ENCODE results near the gene C4orf50.

The C4orf50 gene

DNA sequence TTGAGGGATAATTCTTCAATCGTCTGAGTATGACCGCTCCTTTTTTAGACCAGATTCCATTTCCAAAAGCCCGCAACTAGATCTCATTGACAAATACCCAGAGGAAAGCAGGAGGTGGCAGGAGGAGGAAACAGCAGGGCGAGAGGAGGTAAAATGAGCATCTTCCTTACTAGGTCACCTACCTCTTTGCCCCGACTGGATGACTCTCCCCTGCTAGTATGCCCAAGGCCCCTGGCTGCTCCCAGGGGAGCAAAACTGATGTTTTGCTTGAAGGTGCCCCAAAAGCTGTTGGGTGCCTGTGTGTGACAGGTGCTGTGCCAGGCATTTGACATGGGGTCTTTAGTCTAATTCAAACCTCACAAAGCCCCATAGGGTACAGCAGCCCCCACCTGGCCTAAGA is 48.9 kb downstream of the C4orf50 start:
- no peak overlapping the region for H3K4me2 ChIP-seq (ENCODE audit: low read depth, low read length, poor library complexity, severe bottlenecking)
- no peak overlapping the region for H2AFZ ChIP-seq (ENCODE audit: low read length)
- no peaks in the 10 kb centered on the region for H4K20me1 ChIP-seq (ENCODE audit: insufficient read depth, low read length, poor library complexity, severe bottlenecking)
- H3K4me3 ChIP-seq (ENCODE audit: low read length, poor library complexity, severe bottlenecking), result no peak overlapping the region
- no peaks in the 10 kb centered on the region for H3K27me3 ChIP-seq (ENCODE audit: insufficient read depth, low read length, poor library complexity, severe bottlenecking)
- H3K9ac ChIP-seq (ENCODE audit: low read depth, low read length, poor library complexity, severe bottlenecking), result no peak overlapping the region
- H3F3A ChIP-seq (ENCODE audit: low read depth), result no peaks in the 10 kb centered on the region
- TF ChIP-seq EZH2phosphoT487 (IDR thresholded peaks at IDR 0.05; ENCODE audit: borderline replicate concordance), result no peak
- TF ChIP-seq, protein P1, sequence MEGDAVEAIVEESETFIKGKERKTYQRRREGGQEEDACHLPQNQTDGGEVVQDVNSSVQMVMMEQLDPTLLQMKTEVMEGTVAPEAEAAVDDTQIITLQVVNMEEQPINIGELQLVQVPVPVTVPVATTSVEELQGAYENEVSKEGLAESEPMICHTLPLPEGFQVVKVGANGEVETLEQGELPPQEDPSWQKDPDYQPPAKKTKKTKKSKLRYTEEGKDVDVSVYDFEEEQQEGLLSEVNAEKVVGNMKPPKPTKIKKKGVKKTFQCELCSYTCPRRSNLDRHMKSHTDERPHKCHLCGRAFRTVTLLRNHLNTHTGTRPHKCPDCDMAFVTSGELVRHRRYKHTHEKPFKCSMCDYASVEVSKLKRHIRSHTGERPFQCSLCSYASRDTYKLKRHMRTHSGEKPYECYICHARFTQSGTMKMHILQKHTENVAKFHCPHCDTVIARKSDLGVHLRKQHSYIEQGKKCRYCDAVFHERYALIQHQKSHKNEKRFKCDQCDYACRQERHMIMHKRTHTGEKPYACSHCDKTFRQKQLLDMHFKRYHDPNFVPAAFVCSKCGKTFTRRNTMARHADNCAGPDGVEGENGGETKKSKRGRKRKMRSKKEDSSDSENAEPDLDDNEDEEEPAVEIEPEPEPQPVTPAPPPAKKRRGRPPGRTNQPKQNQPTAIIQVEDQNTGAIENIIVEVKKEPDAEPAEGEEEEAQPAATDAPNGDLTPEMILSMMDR (conservative IDR thresholded peaks at IDR 0.05; ENCODE audit: low read length), result no peak
- H3K79me2 ChIP-seq (ENCODE audit: insufficient read depth, low read length), result no peaks in the 10 kb centered on the region
- no peaks in the 10 kb centered on the region for H3K9me2 ChIP-seq (replicated peaks; ENCODE audit: low read depth, low read length)
- H3K36me3 ChIP-seq (ENCODE audit: insufficient read depth, low read length), result no peaks in the 10 kb centered on the region
- no peaks in the 10 kb centered on the region for H3K4me1 ChIP-seq (ENCODE audit: insufficient read depth, low read length, poor library complexity, severe bottlenecking)
- no peaks in the 10 kb centered on the region; the same call in 1 of the 2 replicates for H3K9me3 ChIP-seq (ENCODE audit: insufficient read depth, low read depth, low read length)

DNA sequence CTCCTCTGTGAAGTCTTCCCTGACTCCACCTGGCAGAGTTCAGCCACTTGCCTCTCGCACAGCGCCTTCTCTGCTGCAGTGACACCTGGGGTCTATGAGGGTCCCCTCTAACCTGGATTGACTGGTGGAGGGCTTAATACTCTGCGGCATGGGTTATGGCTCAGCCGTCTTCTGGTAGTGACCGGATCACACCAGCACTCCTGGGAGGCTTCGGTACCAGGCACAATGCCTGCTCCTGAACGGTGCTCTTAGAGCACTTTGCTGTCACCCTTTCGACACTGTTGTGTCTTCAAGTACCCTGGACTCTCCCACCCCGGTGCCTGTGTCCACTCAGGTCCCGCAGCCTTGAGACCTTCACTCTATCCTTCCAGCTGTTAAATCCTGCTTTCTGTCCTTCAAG is 50.0 kb downstream of the C4orf50 start:
- Histone ChIP-seq H3K4me3 (ENCODE audit: low read length, poor library complexity, severe bottlenecking) (no peak overlapping the region), H3K9me3 (ENCODE audit: insufficient read depth, low read depth, low read length) (no peaks in the 10 kb centered on the region; the same call in 1 of the 2 replicates), H2AFZ (ENCODE audit: low read length) (no peak overlapping the region), H3K27me3 (ENCODE audit: insufficient read depth, low read length, poor library complexity, severe bottlenecking) (no peaks in the 10 kb centered on the region), H3K9ac (ENCODE audit: low read depth, low read length, poor library complexity, severe bottlenecking) (no peak overlapping the region), H3K4me1 (ENCODE audit: insufficient read depth, low read length, poor library complexity, severe bottlenecking) (no peaks in the 10 kb centered on the region), H3K79me2 (ENCODE audit: insufficient read depth, low read length) (no peaks in the 10 kb centered on the region), H3K9me2 (replicated peaks; ENCODE audit: low read depth, low read length) (no peaks in the 10 kb centered on the region), H3K36me3 (ENCODE audit: insufficient read depth, low read length) (no peaks in the 10 kb centered on the region), H4K20me1 (ENCODE audit: insufficient read depth, low read length, poor library complexity, severe bottlenecking) (no peaks in the 10 kb centered on the region), H3K4me2 (ENCODE audit: low read depth, low read length, poor library complexity, severe bottlenecking) (no peak overlapping the region), H3F3A (ENCODE audit: low read depth) (no peaks in the 10 kb centered on the region)
- TF ChIP-seq, protein P1 (conservative IDR thresholded peaks at IDR 0.05; ENCODE audit: low read length), result no peak

DNA sequence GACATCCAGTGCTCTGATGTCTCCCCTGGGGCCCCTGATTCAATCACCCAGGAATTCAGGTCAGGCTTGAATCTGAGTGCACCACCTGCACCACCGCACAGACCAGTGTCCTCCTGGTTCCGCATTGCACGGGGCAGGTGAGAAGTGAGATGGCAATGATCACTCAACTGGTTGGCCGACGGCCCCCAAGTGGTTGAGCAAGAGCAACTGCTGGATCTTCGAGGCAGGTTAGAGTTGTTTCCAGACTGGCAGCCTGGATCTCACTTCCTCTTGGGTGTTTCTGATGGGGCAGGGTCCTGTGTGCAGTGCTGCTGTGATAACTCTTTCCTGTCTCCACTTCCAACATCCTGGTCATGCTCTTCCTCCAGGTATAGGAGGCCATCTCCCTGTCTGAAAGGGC is 50.4 kb downstream of the C4orf50 start:
- Histone ChIP-seq H3K9me2 (replicated peaks; ENCODE audit: low read depth, low read length) (no peaks in the 10 kb centered on the region), H3K9me3 (ENCODE audit: insufficient read depth, low read depth, low read length) (no peaks in the 10 kb centered on the region; the same call in 1 of the 2 replicates), H3K36me3 (ENCODE audit: insufficient read depth, low read length) (no peaks in the 10 kb centered on the region), H3F3A (ENCODE audit: low read depth) (no peaks in the 10 kb centered on the region), H3K27me3 (ENCODE audit: insufficient read depth, low read length, poor library complexity, severe bottlenecking) (no peaks in the 10 kb centered on the region), H3K79me2 (ENCODE audit: insufficient read depth, low read length) (no peaks in the 10 kb centered on the region), H3K4me2 (ENCODE audit: low read depth, low read length, poor library complexity, severe bottlenecking) (no peak overlapping the region), H3K4me3 (ENCODE audit: low read length, poor library complexity, severe bottlenecking) (no peak overlapping the region), H3K4me1 (ENCODE audit: insufficient read depth, low read length, poor library complexity, severe bottlenecking) (no peaks in the 10 kb centered on the region), H2AFZ (ENCODE audit: low read length) (no peak overlapping the region), H3K9ac (ENCODE audit: low read depth, low read length, poor library complexity, severe bottlenecking) (no peak overlapping the region), H4K20me1 (ENCODE audit: insufficient read depth, low read length, poor library complexity, severe bottlenecking) (no peaks in the 10 kb centered on the region)
- no peak for TF ChIP-seq EZH2phosphoT487 (IDR thresholded peaks at IDR 0.05; ENCODE audit: borderline replicate concordance)
- TF ChIP-seq, protein P1 (conservative IDR thresholded peaks at IDR 0.05; ENCODE audit: low read length), result no peak

Data from Loucy (cell line).